ENCODE measurements around the gene BNIP5. TPM values are rescaled to one million over a fixed set of nuclear protein-coding genes. Genes with fewer than 3 reads are reported as not detected.

Gene BNIP5
- total RNA-seq, 2 experiments from 2014 or later = not detected

DNA sequence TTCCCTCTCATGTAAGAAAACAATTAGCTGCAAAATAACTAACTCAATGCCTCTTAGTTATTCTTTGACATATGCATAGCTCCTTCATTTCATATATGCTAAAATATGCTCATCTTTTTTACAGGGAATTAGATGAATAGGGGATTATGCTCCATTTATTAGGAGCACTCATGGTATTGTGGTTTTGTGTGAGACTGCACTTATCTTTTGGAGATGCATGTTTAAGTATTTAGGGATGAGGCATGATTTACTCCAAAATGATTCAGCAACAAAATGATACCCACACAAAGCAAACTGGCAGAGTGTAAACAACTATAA, 8.8 kb downstream of the BNIP5 start:
- ChIA-PET POLR2A (interaction anchor here (0.6 kb wide), 1 partner anchor 100 kb away, joined by 3 read pairs; no protein-coding TSS in a partner anchor), CTCF (interaction anchor here (0.7 to 2.3 kb wide), 2 partner anchors 13 to 25 kb away, joined by 3 to 8 read pairs; no protein-coding TSS in a partner anchor)
- Histone ChIP-seq H3K4me3 (ENCODE audit: low read length) (no peak overlapping the region), H3K27ac (ENCODE audit: low read depth in 1 of 2, low read length in 2 of 2) (no peak overlapping the region), H3K9me3 (ENCODE audit: control insufficient read depth in 1 of 2, insufficient read depth in 1 of 2, low read length in 2 of 2) (no peaks in the 10 kb centered on the region), H3K27me3 (ENCODE audit: control insufficient read depth in 1 of 2, insufficient read depth in 2 of 2, low read length in 2 of 2) (no peaks in the 10 kb centered on the region), H3K36me3 (ENCODE audit: insufficient read depth, low read length) (no peaks in the 10 kb centered on the region), H3K4me1 (ENCODE audit: insufficient read depth, low read length) (no peaks in the 10 kb centered on the region)
- H3K27me3 Mint-ChIP-seq = peaks cover 2% of the 10 kb centered on the region
- H3K27ac Mint-ChIP-seq = no peak overlapping the region
- ATAC-seq (ENCODE audit: poor library complexity) = no peak
- no peak for TF ChIP-seq CTCF (IDR thresholded peaks at IDR 0.05)
- no peaks in the 10 kb centered on the region for H3K9me3 Mint-ChIP-seq
- no peak for DNase-seq
- H3K4me1 Mint-ChIP-seq (ENCODE audit: low read depth) = no peaks in the 10 kb centered on the region
- no peak overlapping the region for H3K4me3 Mint-ChIP-seq
- intact Hi-C loops (cut with DNase I, micrococcal nuclease) = no loop called here
- no peaks in the 10 kb centered on the region for H3K36me3 Mint-ChIP-seq (ENCODE audit: low read depth)

GRCh38 chr6:36327226-36327918, 9.3 kb downstream of the BNIP5 start:
- Mint-ChIP-seq H3K27me3 (no peaks in the 10 kb centered on the region), H3K36me3 (ENCODE audit: low read depth) (no peaks in the 10 kb centered on the region), H3K4me3 (no peak overlapping the region), H3K9me3 (no peaks in the 10 kb centered on the region), H3K4me1 (ENCODE audit: low read depth) (no peaks in the 10 kb centered on the region), H3K27ac (no peak overlapping the region)
- intact Hi-C loops (cut with DNase I, micrococcal nuclease) = no loop called here
- no peaks in the 10 kb centered on the region for H3K4me1 ChIP-seq (ENCODE audit: insufficient read depth, low read length)
- H3K27ac ChIP-seq (ENCODE audit: low read depth in 1 of 2, low read length in 2 of 2) = no peak overlapping the region
- ChIA-PET CTCF (interaction anchor here (0.7 to 2.3 kb wide), 2 partner anchors 13 to 25 kb away, joined by 3 to 8 read pairs; no protein-coding TSS in a partner anchor), POLR2A (interaction anchor here (0.6 kb wide), 1 partner anchor 99 kb away, joined by 3 read pairs; no protein-coding TSS in a partner anchor)
- no peaks in the 10 kb centered on the region for H3K9me3 ChIP-seq (ENCODE audit: control insufficient read depth in 1 of 2, insufficient read depth in 1 of 2, low read length in 2 of 2)
- no peak overlapping the region for H3K4me3 ChIP-seq (ENCODE audit: low read length)
- no peak for ATAC-seq (ENCODE audit: poor library complexity)
- H3K27me3 ChIP-seq (ENCODE audit: control insufficient read depth in 1 of 2, insufficient read depth in 2 of 2, low read length in 2 of 2) = no peaks in the 10 kb centered on the region
- TF ChIP-seq CTCF (IDR thresholded peaks at IDR 0.05) = no peak
- no peaks in the 10 kb centered on the region for H3K36me3 ChIP-seq (ENCODE audit: insufficient read depth, low read length)
- DNase-seq = no peak

DNA sequence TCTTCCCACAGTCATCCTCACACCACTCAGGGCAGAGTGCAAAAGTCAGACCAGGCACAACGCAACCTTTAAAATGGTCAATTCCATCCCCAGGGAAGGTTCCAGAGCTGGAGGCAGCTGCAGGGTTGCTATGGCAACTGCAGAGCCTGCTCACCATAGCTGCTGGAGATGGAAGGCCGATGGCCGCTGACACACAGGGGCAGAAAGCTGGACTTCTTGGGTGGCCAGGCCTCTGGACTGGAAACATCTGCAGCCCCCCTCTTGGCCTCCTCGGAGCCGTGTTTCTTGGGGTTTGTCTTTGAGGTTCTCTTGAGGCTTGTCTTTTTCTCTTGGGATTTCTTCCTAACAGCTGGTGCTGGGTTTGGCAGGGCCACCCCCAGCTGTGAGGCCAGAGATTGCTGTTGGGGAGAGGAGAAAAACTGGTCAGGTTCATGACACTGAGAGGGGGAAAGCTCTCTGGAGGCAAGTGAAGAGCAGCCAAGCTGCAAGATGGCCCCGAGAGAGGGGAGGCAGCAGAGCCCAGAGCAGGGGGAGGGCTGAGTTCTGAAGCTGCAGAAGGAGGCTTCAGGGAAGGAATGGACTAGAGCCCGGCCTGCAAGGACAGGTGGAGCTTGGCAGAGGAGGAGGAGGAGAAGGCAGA, 10.2 kb downstream of the BNIP5 start:
- no peaks in the 10 kb centered on the region for H3K9me3 Mint-ChIP-seq
- no peak overlapping the region for H3K27ac Mint-ChIP-seq
- Histone ChIP-seq H3K27ac (ENCODE audit: low read depth in 1 of 2, low read length in 2 of 2) (no peak overlapping the region), H3K4me1 (ENCODE audit: insufficient read depth, low read length) (no peaks in the 10 kb centered on the region), H3K9me3 (ENCODE audit: control insufficient read depth in 1 of 2, insufficient read depth in 1 of 2, low read length in 2 of 2) (no peaks in the 10 kb centered on the region), H3K4me3 (ENCODE audit: low read length) (no peak overlapping the region), H3K27me3 (ENCODE audit: control insufficient read depth in 1 of 2, insufficient read depth in 2 of 2, low read length in 2 of 2) (no peaks in the 10 kb centered on the region), H3K36me3 (ENCODE audit: insufficient read depth, low read length) (no peaks in the 10 kb centered on the region)
- ChIA-PET CTCF (interaction anchor here (2.3 kb wide), 1 partner anchor 24 kb away, joined by 8 read pairs; no protein-coding TSS in a partner anchor), POLR2A (no interaction called here)
- H3K4me1 Mint-ChIP-seq (ENCODE audit: low read depth) = no peaks in the 10 kb centered on the region
- H3K27me3 Mint-ChIP-seq = no peaks in the 10 kb centered on the region
- no peak for TF ChIP-seq CTCF (IDR thresholded peaks at IDR 0.05)
- no peak overlapping the region for H3K4me3 Mint-ChIP-seq
- intact Hi-C loops (cut with DNase I, micrococcal nuclease) = no loop called here
- ATAC-seq (ENCODE audit: poor library complexity) (no peak), DNase-seq (no peak)
- no peaks in the 10 kb centered on the region for H3K36me3 Mint-ChIP-seq (ENCODE audit: low read depth)
